Measurements from ENCODE around the gene GOLGA8M.
"Not testable (repeated sequence)": the region's sequence is repeated elsewhere in the genome, so short reads cannot be mapped to it uniquely, and the experiment has no call there.

- TF ChIP-seq CTCF (conservative IDR thresholded peaks at IDR 0.05; ENCODE audit: low read depth, low read length); MAFK (IDR thresholded peaks at IDR 0.05; ENCODE audit: low read depth, low read length); MXI1 (IDR thresholded peaks at IDR 0.05; ENCODE audit: borderline replicate concordance, low read depth, low read length); POLR2A (IDR thresholded peaks at IDR 0.05; ENCODE audit: low read depth, low read length); SMC3 (IDR thresholded peaks at IDR 0.05; ENCODE audit: low read depth, low read length); RFX5 (IDR thresholded peaks at IDR 0.05; ENCODE audit: low read depth, low read length); USF2 (IDR thresholded peaks at IDR 0.05; ENCODE audit: low read depth, low read length); CHD1 (IDR thresholded peaks at IDR 0.05; ENCODE audit: low read depth, low read length); CEBPB (IDR thresholded peaks at IDR 0.05; ENCODE audit: low read depth, low read length); RAD21 (IDR thresholded peaks at IDR 0.05; ENCODE audit: low read length); BHLHE40 (IDR thresholded peaks at IDR 0.05; ENCODE audit: low read depth, low read length); NFE2L2 (IDR thresholded peaks at IDR 0.05; ENCODE audit: low read depth, low read length): not testable (repeated sequence)
Measured at GRCh38 chr15:28663717-28664116, 48.5 kb downstream of the GOLGA8M start.

All from IMR-90 (cell line).